Mammary epithelial cell (primary cell): ENCODE results near the gene ST3GAL3.

Experiments used
- CTCF ChIP-seq, 2 donors: IDR thresholded peaks in 1 of 2; conservative IDR thresholded peaks in 1 of 2; 2 replicates each; pipeline ENCODE4 v1.5.1; 2011 to 2012; ENCODE audit warnings: inconsistent platforms in 2 of 2, low read length in 2 of 2, mild to moderate bottlenecking in 2 of 2, control low read depth in 1 of 2, low read depth in 1 of 2; ENCODE audit not compliant: insufficient read depth in 1 of 2; ENCODE audit errors: extremely low read depth in 1 of 2
- EZH2 ChIP-seq: IDR thresholded peaks from 2 replicates; pipeline ENCODE4 v1.6.1; 2012; ENCODE audit warnings: low read length, inconsistent platforms, borderline replicate concordance

- TF ChIP-seq CTCF (conservative IDR thresholded peaks at IDR 0.05 in 1 of 2, IDR thresholded peaks at IDR 0.05 in 1 of 2; ENCODE audit: extremely low read depth in 1 of 2, insufficient read depth in 1 of 2, low read depth in 1 of 2, low read length in 2 of 2), result no peak
- TF ChIP-seq EZH2, result no peak
These were observed 231.7 kb downstream of the ST3GAL3 start for GRCh38 chr1:43938892-43939587.
